ENCODE results near the gene NECAB2. TPM values are rescaled to one million over a fixed set of nuclear protein-coding genes. Genes with fewer than 3 reads are reported as not detected.

Gene NECAB2
- total and polyA plus RNA-seq, 2 of the 8 experiments (the other 6 are each of a cell fraction or from before 2014, with no cell fraction given), result 3.6 to 4.2 TPM

DNA sequence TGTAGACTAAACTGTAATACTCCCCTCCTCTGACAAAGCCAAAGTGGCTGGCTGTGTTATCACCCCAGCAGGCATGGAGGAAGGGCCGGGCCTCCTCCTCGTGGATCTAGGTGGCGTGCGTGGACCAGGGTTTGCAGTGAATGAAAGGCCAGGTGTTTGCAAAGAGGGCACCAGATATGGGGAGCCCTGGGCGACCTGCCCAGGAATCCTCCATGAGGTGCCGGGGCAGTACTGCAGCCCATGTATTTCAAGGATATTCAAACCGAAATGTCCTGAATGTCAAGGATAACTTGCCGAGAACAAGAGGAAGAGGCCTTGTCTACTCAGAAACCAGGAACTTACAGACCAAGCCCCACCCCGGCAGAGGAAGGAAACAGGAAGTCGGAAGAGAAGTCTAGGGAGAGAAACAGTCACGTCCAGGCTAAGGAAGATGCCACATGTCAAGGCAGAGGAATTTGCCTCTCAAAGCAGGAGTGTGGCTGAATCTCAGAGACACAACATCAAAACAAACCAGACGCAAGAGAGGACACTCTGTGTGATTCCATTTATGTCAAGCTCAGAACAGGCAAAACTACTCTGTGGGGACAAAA, 28.7 kb upstream of the NECAB2 start:
- 91% methylated on average over 12 of the region's 12 CpGs; no CpG with 5 or more reads in 1 of the 2 experiments for WGBS, 2 experiments (ENCODE audit: extremely low coverage in 1 of 2, insufficient coverage in 1 of 2, insufficient read length in 1 of 2, insufficient replicate concordance in 2 of 2, low coverage in 1 of 2, low lambda C conversion rate in 2 of 2, missing lambda C conversion rate in 1 of 2)
- Histone ChIP-seq H2BK5ac (ENCODE audit: low read depth, low read length) (no peak overlapping the region), H3K4ac (replicated peaks; ENCODE audit: insufficient read length, low read depth, low read length) (no peak overlapping the region), H2AK5ac (ENCODE audit: low read depth, low read length) (no peak overlapping the region), H2BK15ac (ENCODE audit: low read length) (no peak overlapping the region), H2BK20ac (ENCODE audit: low read length) (no peak overlapping the region), H2AFZ (ENCODE audit: low read length) (no peak overlapping the region), H3K9me3 (ENCODE audit: insufficient read depth in 2 of 2, low read depth in 1 of 2, low read length in 1 of 2) (no peaks in the 10 kb centered on the region), H3K36me3 (ENCODE audit: control insufficient read depth in 2 of 4, insufficient read depth in 4 of 4, low read length in 3 of 4) (no peaks in the 10 kb centered on the region), H3K79me1 (ENCODE audit: low read depth, low read length) (no peaks in the 10 kb centered on the region), H4K5ac (ENCODE audit: insufficient read length, low read depth, low read length) (no peak overlapping the region), H3K23ac (ENCODE audit: insufficient read length) (no peak overlapping the region), H3K27me3 (replicated peaks in 1 of 4; ENCODE audit: control insufficient read depth in 3 of 4, extremely low read depth in 1 of 4, insufficient read depth in 3 of 4, low read length in 3 of 4) (no peaks in the 10 kb centered on the region; a peak in 2 of 7 replicates), H3K4me3 (ENCODE audit: extremely low read depth in 1 of 4, insufficient read depth in 2 of 4, low read depth in 3 of 4, low read length in 4 of 4) (no peak overlapping the region), H3K4me2 (ENCODE audit: insufficient read depth in 1 of 2, low read depth in 2 of 2, low read length in 2 of 2) (no peak overlapping the region), H3K27ac (ENCODE audit: low read depth, low read length) (no peak overlapping the region), H2BK12ac (ENCODE audit: low read depth, low read length) (no peak overlapping the region), H3K9ac (replicated peaks in 1 of 4; ENCODE audit: extremely low read depth in 1 of 4, low read depth in 3 of 4, low read length in 3 of 4) (no peak overlapping the region), H3K79me2 (ENCODE audit: control insufficient read depth in 1 of 2, insufficient read depth in 2 of 2, low read length in 2 of 2) (no peaks in the 10 kb centered on the region), H3K18ac (ENCODE audit: extremely low read depth, low read length) (no peak overlapping the region), H3K56ac (replicated peaks; ENCODE audit: insufficient read length, low read depth, low read length) (no peak overlapping the region), H3K4me1 (replicated peaks in 1 of 4; ENCODE audit: control insufficient read depth in 3 of 4, insufficient read depth in 4 of 4, low read length in 3 of 4) (peaks cover 0 to 5% (median 3%) of the 10 kb centered on the region in 4 experiments; a peak in 3 of 7 replicates), H3K14ac (ENCODE audit: insufficient read length) (no peak overlapping the region), H3K23me2 (ENCODE audit: low read depth, low read length) (no peaks in the 10 kb centered on the region), H4K8ac (ENCODE audit: extremely low read depth, insufficient read depth, low read length) (no peak overlapping the region), H4K91ac (replicated peaks; ENCODE audit: insufficient read length, low read length) (no peak overlapping the region), H4K20me1 (replicated peaks in 1 of 2; ENCODE audit: control insufficient read depth in 1 of 2, insufficient read depth in 2 of 2, low read length in 2 of 2) (peaks cover 0 to 8% of the 10 kb centered on the region in 2 experiments), H2BK120ac (replicated peaks; ENCODE audit: low read depth, low read length) (no peak overlapping the region)
- no peak for FAIRE-seq
- no peak for DNase-seq (ENCODE audit: low read depth in 1 of 2, low spot score in 2 of 2)
- ChIA-PET POLR2A (ENCODE audit: partially characterized antibody) (interaction anchor here (0.6 to 3.4 kb wide), 4 partner anchors 8 to 14 kb away, joined by 3 to 19 read pairs (median 4); no protein-coding TSS in a partner anchor), CTCF (ENCODE audit: partially characterized antibody) (interaction anchor here (1.0 to 5.0 kb wide), 6 partner anchors 10 to 127 kb away, joined by 3 to 35 read pairs (median 4); no protein-coding TSS in a partner anchor)
- TF ChIP-seq POU5F1 (IDR thresholded peaks at IDR 0.05; ENCODE audit: low read depth, low read length) (no peak), SP2 (IDR thresholded peaks at IDR 0.05; ENCODE audit: low read length) (no peak), FOSL1 (IDR thresholded peaks at IDR 0.05; ENCODE audit: insufficient read depth, low read depth, low read length) (no peak), SAP30 (IDR thresholded peaks at IDR 0.05; ENCODE audit: insufficient read depth, insufficient replicate concordance, low read length) (no peak), ASH2L (IDR thresholded peaks at IDR 0.05; ENCODE audit: low read length) (no peak), TAF1 (IDR thresholded peaks at IDR 0.05; ENCODE audit: low read depth, low read length) (no peak), POLR2A (IDR thresholded peaks at IDR 0.05; ENCODE audit: control extremely low read depth in 1 of 2, low read depth in 2 of 2, low read length in 2 of 2) (no peak), EP300 (IDR thresholded peaks at IDR 0.05; ENCODE audit: borderline replicate concordance in 1 of 2, low read depth in 2 of 2, low read length in 2 of 2) (no peak), CREB1 (IDR thresholded peaks at IDR 0.05) (no peak), SUZ12 (IDR thresholded peaks at IDR 0.05; ENCODE audit: low read length) (no peak), TAF7 (optimal IDR thresholded peaks at IDR 0.05; ENCODE audit: borderline replicate concordance, low read depth, low read length) (no peak)
- TF ChIP-seq, protein P1, sequence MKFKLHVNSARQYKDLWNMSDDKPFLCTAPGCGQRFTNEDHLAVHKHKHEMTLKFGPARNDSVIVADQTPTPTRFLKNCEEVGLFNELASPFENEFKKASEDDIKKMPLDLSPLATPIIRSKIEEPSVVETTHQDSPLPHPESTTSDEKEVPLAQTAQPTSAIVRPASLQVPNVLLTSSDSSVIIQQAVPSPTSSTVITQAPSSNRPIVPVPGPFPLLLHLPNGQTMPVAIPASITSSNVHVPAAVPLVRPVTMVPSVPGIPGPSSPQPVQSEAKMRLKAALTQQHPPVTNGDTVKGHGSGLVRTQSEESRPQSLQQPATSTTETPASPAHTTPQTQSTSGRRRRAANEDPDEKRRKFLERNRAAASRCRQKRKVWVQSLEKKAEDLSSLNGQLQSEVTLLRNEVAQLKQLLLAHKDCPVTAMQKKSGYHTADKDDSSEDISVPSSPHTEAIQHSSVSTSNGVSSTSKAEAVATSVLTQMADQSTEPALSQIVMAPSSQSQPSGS (IDR thresholded peaks at IDR 0.05; ENCODE audit: low read length), result no peak
